HFF-Myc (cell line): ENCODE data around the gene SYCE3.
A peak's percentile ranks its signal among the peaks of the same experiment; 100 is the strongest.
"Not testable (repeated sequence)": the region's sequence is repeated elsewhere in the genome, so short reads cannot be mapped to it uniquely, and the experiment has no call there.

Experiments used
- DNase-seq: peaks from one replicate; pipeline ENCODE4 v3.0.0-alpha.2; 2011; ENCODE audit warnings: low read depth; ENCODE audit errors: extremely low read depth
- H3K4me3 ChIP-seq: replicated peaks from 2 replicates; pipeline ENCODE4 v1.5.1; 2011; ENCODE audit warnings: low read depth, mild to moderate bottlenecking, control low read depth, low read length
- CTCF ChIP-seq: IDR thresholded peaks from 2 replicates; pipeline ENCODE4 v1.5.1; 2012; ENCODE audit warnings: mild to moderate bottlenecking, low read depth, low read length, control low read depth; ENCODE audit errors: missing control alignments

The SYCE3 gene

DNA sequence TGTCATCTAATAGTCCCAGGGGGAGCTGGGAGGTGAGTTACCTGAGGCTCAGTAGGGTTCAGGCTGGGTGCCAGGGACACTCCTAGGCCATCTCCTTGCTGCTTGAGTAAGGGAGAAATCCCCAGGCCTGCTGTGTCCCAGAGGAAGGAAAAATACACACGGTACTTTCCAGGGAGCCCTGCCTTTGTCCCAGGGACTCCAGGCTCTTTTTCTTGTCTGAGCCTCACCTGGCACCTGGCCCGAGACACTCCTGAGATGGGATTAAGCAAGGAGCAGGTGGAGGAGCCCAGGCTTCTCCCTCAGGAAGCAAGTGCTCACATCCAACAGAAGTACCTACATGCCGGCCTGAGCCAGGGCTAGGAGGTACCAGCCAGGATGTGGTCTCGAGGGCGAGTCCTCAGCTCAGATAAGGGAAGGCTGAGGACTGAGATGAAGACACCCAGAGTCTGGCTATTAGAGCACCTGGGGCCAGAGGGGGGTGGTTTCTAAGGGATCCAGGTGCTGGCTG lies 17.9 kb downstream of the SYCE3 start:
- no peak overlapping the region for H3K4me3 ChIP-seq
- no peak for DNase-seq
- TF ChIP-seq CTCF: no peak

- DNase-seq: no peak
- H3K4me3 ChIP-seq: 0 out of 2 replicates have a peak overlapping the region, but pooled peaks have one; percentile 9
- TF ChIP-seq CTCF: peak; percentile 60
Measured at GRCh38 chr22:50544078-50544745, 18.5 kb downstream of the SYCE3 start.

DNA sequence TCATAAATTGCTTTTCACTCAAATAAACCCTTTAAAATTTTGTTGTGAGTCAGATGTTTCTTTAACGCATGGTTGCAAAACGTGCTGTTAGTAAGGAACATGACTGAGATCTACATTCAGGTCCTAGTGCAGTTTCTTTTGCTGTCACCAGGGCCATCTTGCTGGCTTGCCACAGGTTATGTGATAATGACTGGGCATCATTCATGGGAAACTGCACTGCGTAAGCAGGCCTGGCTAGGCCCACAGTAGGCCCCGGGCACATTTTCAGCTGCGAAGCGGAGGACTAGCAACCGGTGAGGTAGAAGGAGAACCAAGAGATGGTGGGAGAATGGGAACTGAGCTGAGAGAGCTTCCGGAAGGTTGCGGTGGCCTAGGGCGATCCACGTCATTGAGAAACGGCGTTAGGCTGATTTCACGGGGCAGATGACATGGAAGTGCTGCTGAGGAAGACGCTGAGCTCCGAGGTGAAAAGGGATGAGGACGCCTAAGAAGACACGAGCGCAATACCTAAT lies 20.2 kb downstream of the SYCE3 start:
- no peak for DNase-seq
- TF ChIP-seq CTCF: no peak
- H3K4me3 ChIP-seq: no peak overlapping the region

DNA sequence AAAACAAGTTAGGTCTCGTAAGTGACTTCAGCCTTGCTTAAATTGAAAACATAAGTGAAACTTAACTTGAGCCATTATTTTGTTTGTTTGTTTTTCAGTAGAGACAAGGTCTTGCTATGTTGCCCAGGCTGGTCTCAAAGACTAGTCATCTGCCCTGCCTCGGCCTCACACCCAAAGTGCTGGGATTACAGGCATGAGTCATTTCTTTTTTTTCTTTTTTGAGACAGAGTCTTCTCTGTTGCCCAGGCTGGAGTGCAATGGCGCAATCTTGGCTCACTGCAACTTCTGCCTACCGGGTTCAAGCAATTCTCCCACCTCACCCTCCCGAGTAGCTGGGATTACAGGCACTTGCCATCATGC lies 21.1 kb downstream of the SYCE3 start:
- H3K4me3 ChIP-seq: not testable (repeated sequence)
- peak; percentile 65 for DNase-seq

DNA sequence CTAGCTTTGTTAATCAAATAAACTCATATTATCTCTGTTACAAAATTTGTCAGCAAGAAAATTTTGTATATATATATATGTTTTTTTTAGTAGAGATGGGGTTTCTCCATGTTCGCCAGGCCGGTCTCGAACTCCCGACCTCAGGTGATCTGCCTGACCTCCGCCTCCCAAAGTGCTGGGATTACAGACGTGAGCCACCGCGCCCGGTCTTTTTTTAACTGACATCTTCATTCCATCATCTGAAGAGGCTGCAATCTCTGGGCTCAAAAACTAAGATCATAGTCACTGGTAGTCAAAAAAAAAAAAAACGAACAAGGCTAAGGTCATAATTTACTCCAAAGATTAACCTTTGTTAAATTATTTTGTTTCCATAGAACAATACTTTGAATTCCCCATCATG lies 22.3 kb downstream of the SYCE3 start:
- no peak for TF ChIP-seq CTCF
- H3K4me3 ChIP-seq: no peak overlapping the region
- no peak for DNase-seq

- no peak for TF ChIP-seq CTCF
- no peak overlapping the region for H3K4me3 ChIP-seq
- DNase-seq: no peak
Measured at GRCh38 chr22:50537765-50538164, 25.0 kb downstream of the SYCE3 start.

DNA sequence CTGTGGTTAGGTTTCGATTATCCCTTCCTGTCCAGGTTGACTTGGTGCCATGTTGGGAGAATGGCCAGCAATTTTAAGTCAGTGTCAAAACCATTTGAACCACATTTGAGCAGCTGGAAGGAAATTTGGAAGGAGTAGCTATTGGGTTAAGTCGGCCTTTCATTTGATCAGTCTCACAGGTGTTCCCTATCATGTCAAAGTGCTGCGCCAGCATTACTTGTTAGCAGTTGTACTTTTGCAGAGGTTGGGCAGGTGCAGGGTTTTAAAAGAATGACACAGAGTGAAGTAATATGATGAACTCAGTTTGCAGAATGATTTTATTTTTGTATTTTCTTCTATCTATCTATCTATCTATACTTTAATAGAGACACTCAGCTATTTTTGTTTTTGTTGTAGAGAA lies 26.5 kb downstream of the SYCE3 start:
- no peak overlapping the region for H3K4me3 ChIP-seq
- no peak for TF ChIP-seq CTCF
- DNase-seq: no peak
